Panc1 (cell line): ENCODE measurements around the gene N4BP2L1. TPM values are rescaled to one million over a fixed set of nuclear protein-coding genes. Genes with fewer than 3 reads are reported as not detected.

ENCODE experiments used
- ATAC-seq: fragments of 200-7000 bp; cut with Tn5 transposase; 2 replicates; pipeline ENCODE4 v1.9.1; 2020; ENCODE audit warnings: mild to moderate bottlenecking, moderate library complexity
- BruUV-seq: library from RNA; stranded (reverse); fragments of 400-500 nt; replicated peaks from 2 replicates; lab custom pipeline; 2021; lab: Mats Ljungman, UMichigan
- CTCF ChIA-PET: fragments of 300-600 bp; sonication (Branson Sonifier 250); formaldehyde crosslinking; loops from one replicate; lab custom pipeline; 2022; ENCODE audit warnings: antibody characterized with exemption; lab: Charles Lee
- POLR2A ChIA-PET: fragments of 300-600 bp; sonication (Branson Sonifier 250); formaldehyde crosslinking; loops from one replicate; lab custom pipeline; 2022; ENCODE audit warnings: antibody characterized with exemption; lab: Charles Lee
- DNase-seq: peaks from one replicate; pipeline ENCODE4 v3.0.0-alpha.2; 2010; ENCODE audit warnings: low read depth, low spot score
- H3K27ac ChIP-seq: 2 replicates; pipeline ENCODE4 v1.5.1; 2011; ENCODE audit warnings: mild to moderate bottlenecking, low read length, inconsistent platforms
- H3K27me3 ChIP-seq: fragments of 200-500 bp; sonication (Bioruptor generic); 2 replicates; pipeline ENCODE4 v1.6.0; 2014; ENCODE audit warnings: low read length, inconsistent platforms; ENCODE audit not compliant: control insufficient read depth, insufficient read depth
- H3K36me3 ChIP-seq: fragments of 200-500 bp; sonication (Bioruptor generic); 2 replicates; pipeline ENCODE4 v1.5.1; 2014; ENCODE audit warnings: inconsistent platforms, mild to moderate bottlenecking, low read length, moderate library complexity; ENCODE audit not compliant: control insufficient read depth, insufficient read depth
- H3K4me1 ChIP-seq: 2 replicates; pipeline ENCODE4 v1.5.1; 2011; ENCODE audit warnings: inconsistent platforms, mild to moderate bottlenecking, low read length, moderate library complexity; ENCODE audit not compliant: control insufficient read depth, insufficient read depth
- H3K4me3 ChIP-seq, 2 experiments: 2 replicates each; pipeline ENCODE4 v1.5.1; 2011 to 2012; ENCODE audit warnings: low read depth in 2 of 2, low read length in 2 of 2, mild to moderate bottlenecking in 2 of 2, inconsistent platforms in 1 of 2, moderate library complexity in 1 of 2
- H3K9me3 ChIP-seq: fragments of 200-500 bp; sonication (Bioruptor generic); 2 replicates; pipeline ENCODE4 v1.5.1; 2014; ENCODE audit warnings: low read depth, mild to moderate bottlenecking, inconsistent platforms, low read length, moderate library complexity; ENCODE audit not compliant: control insufficient read depth, insufficient read depth
- CTCF ChIP-seq: fragments of 450-650 bp; IDR thresholded peaks from 2 replicates; pipeline ENCODE4 v1.5.1; 2017; ENCODE audit warnings: mild to moderate bottlenecking
- POLR2AphosphoS5 ChIP-seq: IDR thresholded peaks from 2 replicates; pipeline ENCODE4 v1.6.1; 2012; ENCODE audit warnings: mild to moderate bottlenecking, low read depth, low read length, moderate library complexity
- REST ChIP-seq, 2 experiments: IDR thresholded peaks; 2 replicates each; pipeline ENCODE4 v1.6.1; 2011 to 2012; ENCODE audit warnings: low read depth in 2 of 2, control low read depth in 1 of 2, low read length in 1 of 2, mild to moderate bottlenecking in 1 of 2, moderate library complexity in 1 of 2; ENCODE audit not compliant: insufficient read depth in 1 of 2
- SIN3A ChIP-seq: IDR thresholded peaks from 2 replicates; pipeline ENCODE4 v1.6.1; 2012; ENCODE audit warnings: low read depth, mild to moderate bottlenecking, low read length, moderate library complexity, borderline replicate concordance; ENCODE audit not compliant: insufficient read depth
- TCF7L2 ChIP-seq: IDR thresholded peaks from 2 replicates; pipeline ENCODE4 v1.6.1; 2011; ENCODE audit warnings: mild to moderate bottlenecking, low read depth, low read length, inconsistent platforms
- in situ Hi-C: cut with HindIII; loops from 2 replicates; pipeline ENCODE4 v1.10.0; 2016; ENCODE audit warnings: low sequenced_read_pairs, low pct_unique_long_range_greater_than_20kb
- intact Hi-C: fragments of 100-400 bp; cut with micrococcal nuclease; formaldehyde crosslinking; loops from one replicate; pipeline ENCODE4 v1.10.0; 2022; ENCODE audit not compliant: unreplicated experiment
- total RNA-seq: library from RNA; stranded (reverse); gene quantifications from one replicate; pipeline ENCODE4 v1.2.1, GENCODE V29; 2021; ENCODE audit not compliant: unreplicated experiment

The N4BP2L1 gene
- total RNA-seq, 1 experiment from 2014 or later = 1.8 TPM

DNA sequence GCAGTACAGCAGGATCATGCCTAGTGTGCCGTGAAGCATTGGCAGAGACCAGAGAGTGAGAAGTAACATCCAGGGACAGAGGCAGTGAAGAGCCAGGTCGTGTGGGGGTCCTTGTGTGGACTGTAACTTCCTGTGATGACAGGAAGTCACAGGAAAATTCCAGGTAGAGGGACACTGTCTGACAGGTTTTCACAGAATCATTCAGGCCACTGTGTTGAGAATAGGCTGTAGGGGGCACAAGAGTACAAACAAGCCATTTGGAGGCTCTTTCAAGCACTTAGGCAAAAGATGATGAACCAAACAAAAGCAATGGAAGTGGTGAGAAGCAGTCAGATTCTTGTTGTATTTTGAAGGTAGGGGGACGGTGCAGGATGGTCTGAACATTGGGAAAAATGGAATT, 46.4 kb downstream of the N4BP2L1 start:
- CTCF ChIA-PET = no interaction called here
- no peak; the same call in none of the 2 replicates for TF ChIP-seq CTCF
- no peak for TF ChIP-seq SIN3A
- no peak for TF ChIP-seq REST (IDR thresholded peaks at IDR 0.05; ENCODE audit: insufficient read depth in 1 of 2, low read depth in 2 of 2, low read length in 1 of 2)
- TF ChIP-seq POLR2AphosphoS5 = no peak
- no peak for TF ChIP-seq TCF7L2
- DNase-seq (no peak), ATAC-seq (no peak)
- H3K36me3 ChIP-seq = peaks cover 4% of the 10 kb centered on the region; the same call in 1 of the 2 replicates
- H3K27me3 ChIP-seq = no peaks in the 10 kb centered on the region
- H3K4me3 ChIP-seq = no peak overlapping the region
- POLR2A ChIA-PET = no interaction called here
- H3K4me1 ChIP-seq = no peaks in the 10 kb centered on the region
- in situ Hi-C loops (no loop called here), intact Hi-C loops (no loop called here)
- no peak overlapping the region for H3K27ac ChIP-seq
- BruUV-seq = no TSS peak
- H3K9me3 ChIP-seq = no peaks in the 10 kb centered on the region

DNA sequence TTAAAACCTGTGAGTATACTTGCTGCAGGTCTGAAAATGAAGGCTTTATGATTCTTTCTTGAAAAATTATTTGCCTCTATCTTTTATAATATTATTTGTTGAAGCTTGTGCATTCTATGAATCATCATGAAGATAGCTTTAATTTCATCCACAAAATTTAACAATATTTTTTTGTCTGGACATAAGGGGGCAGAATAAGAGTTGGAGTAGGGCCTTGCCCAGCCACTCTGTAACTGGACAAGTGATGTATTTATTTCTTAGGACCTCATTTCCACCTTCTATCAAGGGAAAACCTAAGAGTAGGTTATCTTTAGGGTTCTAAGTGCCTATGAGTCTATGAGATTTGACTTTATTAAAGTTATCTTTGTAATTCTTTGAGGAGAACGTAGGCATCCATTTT, 49.9 kb downstream of the N4BP2L1 start:
- in situ Hi-C loops = no loop called here

More for the DNA sequence above, 49.9 kb downstream of the N4BP2L1 start:
- BruUV-seq = no TSS peak
- ATAC-seq = no peak
- DNase-seq = no peak
- Histone ChIP-seq H3K4me1 (no peaks in the 10 kb centered on the region), H3K27ac (no peak overlapping the region), H3K9me3 (no peaks in the 10 kb centered on the region), H3K4me3 (no peak overlapping the region), H3K36me3 (peaks cover 4% of the 10 kb centered on the region; the same call in 1 of the 2 replicates), H3K27me3 (no peaks in the 10 kb centered on the region)
- intact Hi-C loops = no loop called here
- TF ChIP-seq SIN3A = no peak
- TF ChIP-seq CTCF = no peak; the same call in 1 of the 2 replicates
- no peak for TF ChIP-seq POLR2AphosphoS5
- no peak for TF ChIP-seq REST (IDR thresholded peaks at IDR 0.05; ENCODE audit: insufficient read depth in 1 of 2, low read depth in 2 of 2, low read length in 1 of 2)
- TF ChIP-seq TCF7L2 = no peak
- ChIA-PET POLR2A (interaction anchor here (0.7 kb wide), 1 partner anchor 426 kb away, joined by 12 read pairs; no protein-coding TSS in a partner anchor), CTCF (no interaction called here)
